Muscle of leg (tissue), 11 donors: Measurements from ENCODE around the gene FMN1. TPM values are rescaled to one million over a fixed set of nuclear protein-coding genes. Genes with fewer than 3 reads are reported as not detected.

ENCODE experiments used
- DNase-seq: peaks from one replicate; pipeline ENCODE4 v3.0.0; 2013
- H3K27ac ChIP-seq: one replicate; pipeline ENCODE4 v1.5.1; 2013; ENCODE audit warnings: mild to moderate bottlenecking, low read length, control low read depth
- H3K27me3 ChIP-seq: one replicate; pipeline ENCODE4 v1.6.1; 2013; ENCODE audit warnings: low read length; ENCODE audit not compliant: control insufficient read depth, insufficient read depth
- H3K36me3 ChIP-seq: one replicate; pipeline ENCODE4 v1.6.1; 2013; ENCODE audit warnings: low read length; ENCODE audit not compliant: control insufficient read depth, insufficient read depth
- H3K4me1 ChIP-seq: one replicate; pipeline ENCODE4 v1.6.1; 2013; ENCODE audit warnings: low read length; ENCODE audit not compliant: control insufficient read depth, insufficient read depth
- H3K4me3 ChIP-seq: one replicate; pipeline ENCODE4 v1.5.1; 2013; ENCODE audit warnings: low read length, control low read depth
- H3K9me3 ChIP-seq: replicated peaks from 2 replicates; pipeline ENCODE4 v1.6.1; 2013; ENCODE audit warnings: low read depth, low read length; ENCODE audit not compliant: control insufficient read depth
- WGBS: methylation state at CpG from one replicate; pipeline ENCODE4 v1.1.5; 2013; ENCODE audit warnings: missing lambda C conversion rate; ENCODE audit not compliant: insufficient coverage; 5-methylcytosine and 5-hydroxymethylcytosine counted together
- polyA plus RNA-seq, 8 donors: library from polyadenylated mRNA; unstranded; fragments of 120-200 nt; gene quantifications; one replicate each; pipeline versions ENCODE4 v1.2.1 to v1.2.3, GENCODE V29; 2013; ENCODE audit warnings: inconsistent platforms in 1 of 8, low replicate concordance in 1 of 8; ENCODE audit not compliant: insufficient read length in 8 of 8, insufficient read depth in 1 of 8
- total RNA-seq: library from RNA; stranded (reverse); fragments of 120-200 nt; gene quantifications from one replicate; pipeline ENCODE4 v1.2.4, GENCODE V29; 2013

Gene FMN1
- total and polyA plus RNA-seq, 9 donors: 0.50 to 3.5 (median 1.0) TPM

DNA sequence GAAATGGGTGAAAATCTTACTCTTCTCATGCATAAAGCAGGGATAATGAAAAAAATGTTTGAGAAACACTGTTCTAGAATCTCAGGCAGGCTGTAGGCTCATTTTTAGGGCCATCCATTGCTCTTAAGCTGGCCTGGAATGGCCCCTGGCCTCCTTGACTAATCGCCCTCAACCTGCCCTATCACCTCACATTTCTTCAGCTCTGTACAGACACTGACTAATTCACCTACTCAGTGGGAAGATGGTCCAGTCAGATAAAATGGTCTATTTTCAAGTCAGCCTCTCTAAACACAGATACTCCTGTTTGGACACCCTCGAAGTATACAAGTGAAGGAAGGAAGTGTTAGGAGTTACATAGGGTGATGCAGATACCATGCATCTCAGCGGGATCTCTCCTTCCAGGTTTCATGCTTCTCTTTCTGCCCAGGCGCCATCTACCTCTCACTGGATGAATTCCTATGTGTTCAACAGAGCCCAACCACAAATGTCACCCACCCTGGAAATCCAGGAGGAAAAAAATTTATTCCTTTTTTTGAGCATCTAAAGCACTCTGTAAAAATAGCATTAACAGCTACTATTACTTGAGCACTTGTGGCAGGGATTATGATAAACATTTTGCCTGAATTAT, 12.1 kb downstream of the FMN1 start:
- H3K4me1 ChIP-seq: no peaks in the 10 kb centered on the region
- H3K4me3 ChIP-seq: no peak overlapping the region
- H3K36me3 ChIP-seq: no peaks in the 10 kb centered on the region
- H3K27ac ChIP-seq: no peak overlapping the region
- WGBS: 50% methylated on average over 1 of the region's 4 CpGs
- no peaks in the 10 kb centered on the region for H3K9me3 ChIP-seq
- peaks cover 2% of the 10 kb centered on the region for H3K27me3 ChIP-seq
- no peak for DNase-seq

DNA sequence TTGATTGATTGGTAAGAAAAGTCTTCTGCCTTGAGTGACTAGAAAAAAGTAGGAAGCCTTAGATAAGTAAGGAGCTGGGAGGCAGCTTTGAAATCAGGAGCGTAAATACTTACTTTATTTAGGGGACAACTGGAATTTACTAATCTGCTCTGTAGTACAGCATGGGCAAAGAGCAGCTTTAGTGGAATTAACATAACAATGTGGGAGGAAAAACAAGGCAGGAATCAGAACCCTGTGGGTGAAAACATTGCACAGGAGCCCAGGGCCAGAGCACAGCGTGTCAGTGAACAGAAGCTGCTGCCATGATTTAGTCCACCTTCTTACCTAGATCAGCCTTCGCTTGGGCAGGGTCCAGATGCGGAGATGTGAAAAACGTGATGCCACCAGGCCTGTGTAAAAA, 14.6 kb downstream of the FMN1 start:
- Histone ChIP-seq H3K4me1 (no peaks in the 10 kb centered on the region), H3K9me3 (no peaks in the 10 kb centered on the region), H3K27me3 (no peaks in the 10 kb centered on the region), H3K36me3 (no peaks in the 10 kb centered on the region), H3K4me3 (no peak overlapping the region), H3K27ac (no peak overlapping the region)
- no peak for DNase-seq
- WGBS: 80% methylated on average over 2 of the region's 5 CpGs

DNA sequence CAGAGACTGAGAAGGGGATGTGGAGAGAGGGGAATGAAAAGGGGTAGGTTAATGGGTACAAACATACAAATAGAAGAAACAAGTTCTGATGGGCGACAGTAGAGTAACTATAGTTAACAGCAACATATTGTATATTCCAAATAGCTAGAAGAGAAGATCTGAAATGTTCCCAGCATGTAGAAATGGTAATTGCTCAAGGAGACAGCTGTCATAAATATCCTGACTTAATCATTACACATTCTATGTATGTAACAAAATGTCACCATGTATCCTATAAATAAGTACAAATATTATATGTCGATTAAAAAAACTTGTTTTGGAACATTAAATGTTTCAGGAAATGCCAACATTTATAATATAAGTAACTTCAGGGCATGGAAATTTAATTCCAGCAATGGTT, 23.3 kb downstream of the FMN1 start:
- no peak for DNase-seq
- Histone ChIP-seq H3K27me3 (no peaks in the 10 kb centered on the region), H3K36me3 (no peaks in the 10 kb centered on the region), H3K4me1 (no peaks in the 10 kb centered on the region), H3K4me3 (no peak overlapping the region), H3K9me3 (no peaks in the 10 kb centered on the region), H3K27ac (no peak overlapping the region)
- no CpG with 5 or more reads among the region's 2 CpGs for WGBS

DNA sequence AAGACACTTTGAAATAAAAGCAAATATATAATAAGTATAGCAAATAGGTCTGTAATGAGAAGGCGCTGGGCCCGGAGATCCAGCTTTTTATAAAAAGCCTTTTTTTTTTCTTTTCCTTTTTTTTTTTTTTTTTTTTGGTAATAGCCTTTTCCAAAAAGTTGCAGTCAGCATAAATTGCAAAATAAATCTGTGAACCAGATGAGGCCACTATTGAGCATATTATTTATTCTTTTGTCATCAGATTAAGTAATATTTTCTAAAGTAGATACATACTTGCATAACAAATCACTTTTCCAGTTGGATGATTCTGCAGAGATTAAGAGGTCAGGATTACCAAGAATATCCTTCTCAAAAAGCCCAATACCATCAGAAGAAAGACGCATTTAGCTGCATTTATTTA, 24.9 kb downstream of the FMN1 start:
- Histone ChIP-seq H3K9me3 (no peaks in the 10 kb centered on the region), H3K4me3 (no peak overlapping the region), H3K27me3 (no peaks in the 10 kb centered on the region), H3K27ac (no peak overlapping the region), H3K36me3 (no peaks in the 10 kb centered on the region), H3K4me1 (no peaks in the 10 kb centered on the region)
- no CpG with 5 or more reads among the region's 3 CpGs for WGBS
- DNase-seq: no peak

DNA sequence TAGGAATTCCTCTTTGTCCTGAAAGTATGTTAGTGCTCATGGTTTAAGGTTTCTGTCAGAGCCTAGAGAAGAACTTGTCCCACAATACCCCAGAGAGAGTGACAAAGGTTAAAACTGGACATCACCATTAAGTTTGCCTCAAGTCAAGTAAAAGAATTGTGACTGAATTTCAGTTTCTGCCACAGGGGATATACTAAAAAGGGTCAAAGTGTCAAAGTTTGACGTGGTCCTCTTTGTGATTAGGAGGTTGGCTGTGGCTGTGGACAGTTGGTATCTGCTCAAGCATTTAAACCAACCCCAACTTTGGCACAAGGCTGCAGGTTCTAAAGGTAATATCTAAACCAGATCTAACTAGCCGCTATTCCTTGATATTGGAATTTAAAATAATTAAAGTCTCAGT, 26.1 kb downstream of the FMN1 start:
- H3K4me1 ChIP-seq: no peaks in the 10 kb centered on the region
- H3K27me3 ChIP-seq: no peaks in the 10 kb centered on the region
- no peak overlapping the region for H3K27ac ChIP-seq
- H3K4me3 ChIP-seq: no peak overlapping the region
- no peak for DNase-seq
- no CpG with 5 or more reads among the region's 2 CpGs for WGBS
- no peaks in the 10 kb centered on the region for H3K9me3 ChIP-seq
- no peaks in the 10 kb centered on the region for H3K36me3 ChIP-seq

DNA sequence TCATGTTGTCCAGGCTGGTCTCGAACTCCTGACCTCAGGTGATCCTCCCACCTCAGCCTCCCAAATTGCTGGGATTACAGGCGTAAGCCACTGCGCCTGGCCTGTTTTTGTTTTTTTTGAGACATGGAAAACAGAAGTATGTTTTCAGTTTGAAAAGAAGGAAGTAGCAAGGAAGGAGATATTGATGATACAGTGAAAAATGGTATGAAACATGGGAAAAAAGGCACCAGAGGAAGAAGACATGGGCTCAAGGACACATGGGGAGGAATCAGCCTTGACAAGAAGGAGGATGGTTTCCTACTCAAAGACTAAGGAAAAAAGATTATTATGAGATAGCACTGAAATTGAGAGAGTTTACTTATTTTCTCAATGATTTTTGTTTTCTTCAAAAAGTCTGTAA, 30.7 kb downstream of the FMN1 start:
- no CpG with 5 or more reads among the region's 3 CpGs for WGBS
- no peak overlapping the region for H3K4me3 ChIP-seq
- DNase-seq: peak; percentile 30
- no peaks in the 10 kb centered on the region for H3K27me3 ChIP-seq
- no peaks in the 10 kb centered on the region for H3K4me1 ChIP-seq
- H3K36me3 ChIP-seq: no peaks in the 10 kb centered on the region
- no peaks in the 10 kb centered on the region for H3K9me3 ChIP-seq
- H3K27ac ChIP-seq: no peak overlapping the region

DNA sequence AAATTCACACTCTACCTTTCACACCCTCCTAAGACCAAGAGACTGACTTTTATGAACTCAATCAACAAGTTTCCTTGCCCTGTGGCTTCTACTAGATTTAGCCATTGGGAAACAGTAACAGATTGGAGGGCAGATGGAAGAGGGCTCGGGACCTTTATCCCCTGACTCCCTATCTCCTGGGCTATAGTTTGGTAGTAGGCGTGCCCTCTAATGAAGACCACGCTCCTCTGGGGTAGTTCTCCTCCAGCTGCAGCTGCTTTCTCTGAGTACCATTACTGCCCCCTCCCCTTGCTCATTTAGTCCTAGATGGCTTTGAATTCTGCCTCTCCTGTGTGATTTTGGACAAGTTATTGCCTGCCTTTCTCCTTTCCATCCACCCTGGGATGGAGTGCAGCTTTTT, 33.3 kb downstream of the FMN1 start:
- Histone ChIP-seq H3K4me1 (no peaks in the 10 kb centered on the region), H3K27me3 (no peaks in the 10 kb centered on the region), H3K9me3 (no peaks in the 10 kb centered on the region), H3K36me3 (no peaks in the 10 kb centered on the region), H3K4me3 (no peak overlapping the region), H3K27ac (no peak overlapping the region)
- DNase-seq: no peak
- no CpG with 5 or more reads among the region's 3 CpGs for WGBS

DNA sequence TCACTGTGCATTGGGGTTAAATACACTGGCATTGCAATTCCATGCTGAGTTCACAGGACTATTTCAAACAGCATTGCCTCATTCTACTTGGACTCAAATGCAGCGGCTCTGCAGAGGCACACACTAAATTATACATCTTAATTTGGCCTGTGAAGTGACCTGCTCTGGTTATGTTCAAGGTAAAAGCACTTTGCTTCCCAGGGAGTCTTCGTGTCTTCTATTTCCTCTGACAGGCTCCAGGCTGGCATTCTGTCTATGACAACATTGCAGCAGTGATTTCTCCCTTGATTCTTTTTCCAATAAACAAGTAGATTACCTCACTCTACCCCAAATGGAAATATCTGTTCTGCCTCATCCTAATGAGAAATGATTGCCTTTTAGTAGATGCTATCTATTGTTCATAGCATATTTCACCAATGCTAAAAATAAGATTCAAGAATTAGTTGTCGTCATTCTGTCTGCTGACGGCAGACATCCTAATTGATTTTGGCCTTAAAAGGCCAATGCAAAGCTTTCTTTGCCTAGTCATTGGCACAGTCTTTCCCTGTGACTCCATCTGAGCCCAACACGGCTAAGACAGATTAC, 33.8 kb downstream of the FMN1 start:
- 65% methylated on average over 4 of the region's 5 CpGs for WGBS
- Histone ChIP-seq H3K27ac (no peak overlapping the region), H3K4me1 (no peaks in the 10 kb centered on the region), H3K36me3 (no peaks in the 10 kb centered on the region), H3K4me3 (no peak overlapping the region), H3K27me3 (no peaks in the 10 kb centered on the region), H3K9me3 (no peaks in the 10 kb centered on the region)
- DNase-seq: no peak

DNA sequence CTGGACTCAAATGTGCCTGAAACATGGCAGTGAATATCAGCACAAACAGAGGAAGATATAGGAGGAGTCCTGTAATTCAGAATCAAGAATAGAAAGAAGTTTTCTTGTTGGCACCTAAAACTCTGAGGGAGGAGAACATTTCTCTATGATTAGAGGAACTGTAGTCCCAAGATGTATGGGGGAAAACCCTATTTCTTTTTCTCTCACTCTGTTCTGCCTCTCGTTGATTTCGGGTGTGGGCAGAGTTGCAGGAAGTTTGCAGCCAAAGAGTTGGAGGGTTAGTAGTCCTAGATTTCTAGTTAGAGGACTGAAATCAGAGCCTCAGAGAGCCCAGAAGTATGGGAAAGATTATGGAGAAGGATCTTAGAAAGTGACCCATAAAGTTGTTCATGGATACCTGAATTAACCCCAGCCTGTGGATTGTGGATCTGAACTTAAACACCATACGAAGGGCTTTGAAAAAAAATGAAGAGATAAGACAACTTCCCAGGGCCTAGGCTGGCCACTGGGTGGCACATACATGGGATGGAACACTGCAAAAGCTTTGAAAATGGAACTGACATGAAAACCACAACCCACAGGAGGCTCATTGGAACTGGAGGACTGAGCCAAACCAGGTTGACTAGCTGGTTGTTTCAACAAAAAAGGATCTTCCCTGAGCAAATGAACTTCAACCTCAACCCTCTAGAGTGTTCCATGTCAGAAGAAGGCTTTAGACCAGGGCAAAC, 34.6 kb downstream of the FMN1 start:
- Histone ChIP-seq H3K36me3 (no peaks in the 10 kb centered on the region), H3K4me1 (no peaks in the 10 kb centered on the region), H3K4me3 (no peak overlapping the region), H3K9me3 (no peaks in the 10 kb centered on the region), H3K27me3 (no peaks in the 10 kb centered on the region), H3K27ac (no peak overlapping the region)
- WGBS: 80% methylated on average over 3 of the region's 3 CpGs
- DNase-seq: no peak

DNA sequence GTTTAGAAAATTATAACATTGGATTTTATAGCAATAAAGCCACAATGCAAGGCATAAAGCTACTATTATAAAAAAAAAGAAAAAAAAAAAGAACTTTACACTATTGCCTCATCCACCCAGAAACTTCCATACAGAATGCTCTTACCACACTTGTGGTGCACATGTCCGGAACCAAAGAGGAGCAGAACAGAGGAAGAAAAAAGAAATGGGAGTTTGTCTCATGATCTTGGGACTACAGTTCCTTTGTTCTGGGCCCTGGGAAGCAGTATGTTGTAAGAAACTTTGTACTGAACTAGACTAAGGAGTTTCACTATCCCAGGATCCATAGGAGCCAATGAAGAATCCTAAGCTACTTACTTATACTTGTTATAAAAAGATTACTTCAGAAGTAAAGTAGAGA, 36.1 kb downstream of the FMN1 start:
- no peaks in the 10 kb centered on the region for H3K9me3 ChIP-seq
- H3K4me3 ChIP-seq: no peak overlapping the region
- no peak overlapping the region for H3K27ac ChIP-seq
- no peaks in the 10 kb centered on the region for H3K27me3 ChIP-seq
- WGBS: no CpG with 5 or more reads among the region's 1 CpG
- peak; percentile 53 for DNase-seq
- H3K4me1 ChIP-seq: no peaks in the 10 kb centered on the region
- no peaks in the 10 kb centered on the region for H3K36me3 ChIP-seq
